Measurements from ENCODE around the gene BACH2. TPM values are rescaled to one million over a fixed set of nuclear protein-coding genes. Genes with fewer than 3 reads are reported as not detected.

BACH2 gene
- polyA plus RNA-seq, 1 donor (not counting 4 experiments of a cell fraction or from before 2014, with no cell fraction given), result 0.50 TPM

GRCh38 chr6:89984926-89985750 lies 311.5 kb downstream of the BACH2 start:
- no peaks in the 10 kb centered on the region for H3K4me1 ChIP-seq (ENCODE audit: control insufficient read depth, extremely low read depth, insufficient read depth, low read length)
- FAIRE-seq, result no peak
- H4K20me1 ChIP-seq (ENCODE audit: control insufficient read depth, extremely low read depth, insufficient read depth, low read length), result no peaks in the 10 kb centered on the region
- no peak overlapping the region for H2AFZ ChIP-seq (ENCODE audit: control insufficient read depth, low read length)
- no peak overlapping the region for H3K4me3 ChIP-seq (ENCODE audit: control insufficient read depth in 2 of 3, extremely low read depth in 1 of 3, insufficient read depth in 2 of 3, low read depth in 1 of 3, low read length in 3 of 3)
- no peaks in the 10 kb centered on the region for H3K9me1 ChIP-seq (ENCODE audit: control insufficient read depth, extremely low read depth, insufficient read depth, low read length)
- no peaks in the 10 kb centered on the region for H3K79me2 ChIP-seq (ENCODE audit: control insufficient read depth, insufficient read depth, low read length)
- TF ChIP-seq, protein P1, sequence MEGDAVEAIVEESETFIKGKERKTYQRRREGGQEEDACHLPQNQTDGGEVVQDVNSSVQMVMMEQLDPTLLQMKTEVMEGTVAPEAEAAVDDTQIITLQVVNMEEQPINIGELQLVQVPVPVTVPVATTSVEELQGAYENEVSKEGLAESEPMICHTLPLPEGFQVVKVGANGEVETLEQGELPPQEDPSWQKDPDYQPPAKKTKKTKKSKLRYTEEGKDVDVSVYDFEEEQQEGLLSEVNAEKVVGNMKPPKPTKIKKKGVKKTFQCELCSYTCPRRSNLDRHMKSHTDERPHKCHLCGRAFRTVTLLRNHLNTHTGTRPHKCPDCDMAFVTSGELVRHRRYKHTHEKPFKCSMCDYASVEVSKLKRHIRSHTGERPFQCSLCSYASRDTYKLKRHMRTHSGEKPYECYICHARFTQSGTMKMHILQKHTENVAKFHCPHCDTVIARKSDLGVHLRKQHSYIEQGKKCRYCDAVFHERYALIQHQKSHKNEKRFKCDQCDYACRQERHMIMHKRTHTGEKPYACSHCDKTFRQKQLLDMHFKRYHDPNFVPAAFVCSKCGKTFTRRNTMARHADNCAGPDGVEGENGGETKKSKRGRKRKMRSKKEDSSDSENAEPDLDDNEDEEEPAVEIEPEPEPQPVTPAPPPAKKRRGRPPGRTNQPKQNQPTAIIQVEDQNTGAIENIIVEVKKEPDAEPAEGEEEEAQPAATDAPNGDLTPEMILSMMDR (optimal IDR thresholded peaks at IDR 0.05 in 1 of 3, IDR thresholded peaks at IDR 0.05 in 1 of 3, conservative IDR thresholded peaks at IDR 0.05 in 1 of 3; ENCODE audit: extremely low read depth in 1 of 3, insufficient read depth in 2 of 3, low read length in 3 of 3), result no peak
- no peak for TF ChIP-seq EZH2 (IDR thresholded peaks at IDR 0.05; ENCODE audit: low read length)
- H3K27me3 ChIP-seq (ENCODE audit: control insufficient read depth, extremely low read depth, insufficient read depth, low read length), result no peaks in the 10 kb centered on the region
- no peak for DNase-seq (ENCODE audit: low read depth, low spot score)
- H3K4me2 ChIP-seq (ENCODE audit: control insufficient read depth, extremely low read depth, insufficient read depth, low read depth, low read length), result no peak overlapping the region
- no peaks in the 10 kb centered on the region for H3K36me3 ChIP-seq (ENCODE audit: control insufficient read depth in 2 of 2, extremely low read depth in 1 of 2, insufficient read depth in 2 of 2, low read length in 2 of 2)
- H3K27ac ChIP-seq (ENCODE audit: control insufficient read depth, insufficient read depth, low read length), result no peak overlapping the region
- dilution Hi-C loops (cut with MboI; ENCODE audit: extremely low pct_ligation_motif_present, low sequenced_read_pairs), result no loop called here
- no peaks in the 10 kb centered on the region for H3K9me3 ChIP-seq (ENCODE audit: control insufficient read depth, low read depth, low read length)
- no peak overlapping the region for H3K9ac ChIP-seq (ENCODE audit: control insufficient read depth, extremely low read depth, insufficient read depth, low read length)

DNA sequence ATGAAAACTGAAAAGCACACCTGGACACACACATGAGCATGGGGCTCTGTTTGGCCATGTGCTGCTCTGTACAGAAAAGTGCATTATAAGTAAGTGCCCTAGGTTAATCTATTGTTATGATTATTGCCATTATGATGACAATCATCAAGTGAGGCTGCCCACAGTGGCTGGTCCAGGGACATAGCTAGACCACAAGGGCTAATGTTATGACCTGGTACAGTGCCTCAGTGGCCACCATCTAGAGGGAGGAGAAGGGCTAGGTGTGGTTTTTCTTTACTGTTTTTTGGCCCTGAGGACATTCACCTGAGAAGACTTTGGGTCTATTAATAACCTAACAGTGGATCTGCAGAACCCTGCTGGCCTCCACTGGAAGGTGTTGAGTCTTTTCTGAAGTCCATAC lies 316.3 kb downstream of the BACH2 start:
- H3K9me3 ChIP-seq (ENCODE audit: control insufficient read depth, low read depth, low read length), result no peaks in the 10 kb centered on the region

More for the DNA sequence above, 316.3 kb downstream of the BACH2 start:
- dilution Hi-C loops (cut with MboI; ENCODE audit: extremely low pct_ligation_motif_present, low sequenced_read_pairs), result no loop called here
- Histone ChIP-seq H3K79me2 (ENCODE audit: control insufficient read depth, insufficient read depth, low read length) (no peaks in the 10 kb centered on the region), H3K36me3 (ENCODE audit: control insufficient read depth in 2 of 2, extremely low read depth in 1 of 2, insufficient read depth in 2 of 2, low read length in 2 of 2) (no peaks in the 10 kb centered on the region), H4K20me1 (ENCODE audit: control insufficient read depth, extremely low read depth, insufficient read depth, low read length) (no peaks in the 10 kb centered on the region), H3K4me2 (ENCODE audit: control insufficient read depth, extremely low read depth, insufficient read depth, low read depth, low read length) (no peak overlapping the region), H3K9ac (ENCODE audit: control insufficient read depth, extremely low read depth, insufficient read depth, low read length) (no peak overlapping the region), H3K27ac (ENCODE audit: control insufficient read depth, insufficient read depth, low read length) (no peak overlapping the region), H3K27me3 (ENCODE audit: control insufficient read depth, extremely low read depth, insufficient read depth, low read length) (no peaks in the 10 kb centered on the region), H3K9me1 (ENCODE audit: control insufficient read depth, extremely low read depth, insufficient read depth, low read length) (no peaks in the 10 kb centered on the region), H2AFZ (ENCODE audit: control insufficient read depth, low read length) (no peak overlapping the region), H3K4me3 (ENCODE audit: control insufficient read depth in 2 of 3, extremely low read depth in 1 of 3, insufficient read depth in 2 of 3, low read depth in 1 of 3, low read length in 3 of 3) (no peak overlapping the region), H3K4me1 (ENCODE audit: control insufficient read depth, extremely low read depth, insufficient read depth, low read length) (no peaks in the 10 kb centered on the region)
- TF ChIP-seq EZH2 (IDR thresholded peaks at IDR 0.05; ENCODE audit: low read length), result no peak
- FAIRE-seq, result no peak
- no peak for DNase-seq (ENCODE audit: low read depth, low spot score)

All from keratinocyte (primary cell).